GM19025 (cell line): ENCODE measurements around the gene KLF7.

Experiments
- ATAC-seq: cut with Tn5 transposase; IDR thresholded peaks from one replicate; pipeline ENCODE4 v1.9.1; 2021; ENCODE audit warnings: mild to moderate bottlenecking, low read depth, moderate library complexity; ENCODE audit not compliant: unreplicated experiment

The KLF7 gene

DNA sequence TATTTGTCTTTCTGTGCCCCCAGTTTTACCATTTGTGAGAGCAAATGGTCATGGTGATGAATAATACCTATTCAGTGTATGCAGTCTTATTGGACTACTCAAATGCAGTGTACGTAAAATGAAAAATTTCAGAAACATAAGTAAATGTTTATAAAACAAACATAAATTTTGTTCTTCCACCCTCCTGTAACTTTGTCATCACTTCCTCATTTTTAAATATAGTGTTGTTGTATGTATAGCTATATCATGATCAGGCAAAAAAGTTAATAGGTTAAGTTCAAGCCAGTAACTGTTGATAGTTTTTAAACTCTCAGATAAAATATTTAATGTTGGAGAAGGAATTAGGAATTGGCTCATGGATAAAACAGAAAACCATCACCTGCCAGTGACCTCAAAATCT is 93.2 kb downstream of the KLF7 start:
- no peak for ATAC-seq

DNA sequence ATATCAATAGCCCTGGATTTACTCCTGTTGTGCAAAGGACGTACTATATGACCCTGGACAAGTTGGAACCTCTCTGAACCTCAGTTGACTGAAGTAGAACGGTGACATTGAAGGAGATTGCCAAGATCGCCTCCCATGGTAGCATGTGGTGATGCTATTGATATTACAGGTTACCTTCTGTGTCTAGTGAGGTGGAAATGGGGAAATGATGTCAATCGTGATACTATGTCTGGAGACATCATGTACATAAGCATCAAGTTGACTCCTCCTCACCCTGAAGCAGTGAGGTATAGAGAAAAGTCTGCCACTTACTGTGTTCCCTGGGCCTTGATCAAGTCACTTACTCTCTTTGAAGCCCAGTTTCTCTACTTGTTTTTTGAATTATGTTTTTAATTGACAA is 93.9 kb downstream of the KLF7 start:
- ATAC-seq: no peak

- no peak for ATAC-seq
Measured at GRCh38 chr2:207067473-207067872, 98.3 kb downstream of the KLF7 start.

- no peak for ATAC-seq
Measured at GRCh38 chr2:207066791-207067460, 98.8 kb downstream of the KLF7 start.

DNA sequence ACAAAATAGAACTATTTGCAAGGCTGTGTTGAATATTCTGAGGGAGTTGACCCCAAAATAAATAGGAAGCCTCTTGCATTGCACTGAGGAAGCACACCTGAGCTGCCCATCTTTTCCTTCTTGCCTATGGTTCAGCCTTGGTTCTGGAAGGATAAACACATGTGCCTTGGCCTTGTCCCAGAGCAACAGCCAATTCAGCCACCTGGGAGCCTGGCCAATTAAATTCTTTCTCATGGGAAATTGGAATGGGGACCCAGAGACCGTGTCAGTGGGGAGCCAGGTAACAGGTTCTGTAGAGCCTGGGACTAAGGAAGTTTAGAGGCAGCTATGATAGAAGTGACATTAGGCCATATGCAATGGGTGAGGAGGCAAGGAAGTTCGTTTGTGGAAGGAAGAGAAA is 99.6 kb downstream of the KLF7 start:
- no peak for ATAC-seq

DNA sequence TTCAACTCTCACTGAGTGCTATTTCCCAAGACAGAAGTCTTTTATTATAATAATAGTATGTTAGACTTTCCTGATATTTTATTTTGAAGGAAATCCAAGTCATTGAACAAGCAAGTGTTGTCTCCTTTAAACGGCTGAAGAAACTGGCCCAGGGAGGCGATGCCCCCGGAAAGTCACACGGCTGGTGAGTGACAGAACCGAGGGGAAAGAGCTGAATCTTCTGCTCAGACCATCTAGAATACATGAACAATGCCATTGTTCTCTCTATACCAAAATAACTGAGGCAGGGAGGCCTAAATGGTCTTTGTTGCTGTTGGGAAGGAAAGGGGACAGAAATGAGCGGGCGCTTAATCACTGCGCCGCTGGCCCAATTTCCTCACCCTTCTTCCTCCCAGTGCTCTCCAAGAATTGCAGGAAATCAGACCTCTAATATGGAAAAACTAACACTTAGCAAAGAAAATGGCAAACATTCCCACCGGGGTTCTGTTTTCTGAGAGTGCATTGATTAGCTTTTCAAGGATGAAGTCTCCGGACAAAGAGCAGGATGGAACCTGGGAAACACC is 101.5 kb downstream of the KLF7 start:
- ATAC-seq: no peak

GRCh38 chr2:207061181-207061580 is 104.6 kb downstream of the KLF7 start:
- ATAC-seq: no peak

GRCh38 chr2:207055257-207055656 is 110.5 kb downstream of the KLF7 start:
- ATAC-seq: no peak

DNA sequence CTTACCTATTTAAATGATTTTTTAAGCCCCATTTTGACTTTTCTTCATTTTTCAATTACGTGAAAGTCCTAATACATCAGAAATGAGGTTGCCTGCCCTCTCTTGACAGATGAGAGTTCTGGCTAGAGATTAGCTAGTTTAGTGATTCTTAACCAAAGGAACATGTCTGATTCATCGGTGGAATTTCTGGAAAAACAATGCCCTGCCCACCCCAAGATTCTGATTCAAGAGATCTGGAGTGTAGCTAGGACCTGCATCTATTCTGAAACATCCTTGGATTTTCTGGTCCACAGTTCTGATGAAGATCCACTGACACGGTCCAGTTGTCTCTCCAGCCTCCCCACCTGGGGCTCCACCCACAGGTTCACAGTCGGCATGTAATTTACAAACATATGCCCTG is 111.2 kb downstream of the KLF7 start:
- no peak for ATAC-seq

DNA sequence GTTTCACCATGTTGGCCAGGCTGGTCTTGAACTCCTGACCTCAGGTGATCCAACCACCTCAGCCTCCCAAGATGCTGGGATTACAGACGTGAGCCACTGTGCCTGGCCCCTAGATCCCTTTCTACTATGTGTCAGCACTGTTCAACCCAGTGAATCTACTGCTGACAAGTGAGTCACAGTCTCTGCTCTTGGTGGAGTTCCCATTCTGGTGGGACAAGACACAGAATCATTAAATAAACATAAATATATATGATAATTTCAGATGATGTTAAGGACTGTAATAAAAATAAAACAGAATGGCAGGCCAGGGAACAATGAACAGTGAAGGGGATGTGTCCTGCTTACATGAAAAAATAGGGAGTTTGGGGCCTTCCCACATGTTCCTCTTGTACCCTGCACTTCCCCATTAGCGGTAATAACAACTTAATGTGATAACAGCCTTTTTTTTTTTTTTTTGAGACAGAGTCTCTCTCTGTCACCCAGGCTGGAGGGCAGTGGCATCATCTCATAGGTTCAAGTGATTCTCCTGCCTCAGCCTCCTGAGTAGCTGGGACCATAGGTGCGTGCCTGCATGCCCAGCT is 114.3 kb downstream of the KLF7 start:
- no peak for ATAC-seq

- ATAC-seq: no peak
Measured at GRCh38 chr2:207049122-207049521, 116.6 kb downstream of the KLF7 start.

- ATAC-seq: no peak
Measured at GRCh38 chr2:207048416-207048815, 117.3 kb downstream of the KLF7 start.

- no peak for ATAC-seq
Measured at GRCh38 chr2:207046724-207047123, 119.0 kb downstream of the KLF7 start.

- ATAC-seq: no peak
Measured at GRCh38 chr2:207045531-207045930, 120.2 kb downstream of the KLF7 start.

DNA sequence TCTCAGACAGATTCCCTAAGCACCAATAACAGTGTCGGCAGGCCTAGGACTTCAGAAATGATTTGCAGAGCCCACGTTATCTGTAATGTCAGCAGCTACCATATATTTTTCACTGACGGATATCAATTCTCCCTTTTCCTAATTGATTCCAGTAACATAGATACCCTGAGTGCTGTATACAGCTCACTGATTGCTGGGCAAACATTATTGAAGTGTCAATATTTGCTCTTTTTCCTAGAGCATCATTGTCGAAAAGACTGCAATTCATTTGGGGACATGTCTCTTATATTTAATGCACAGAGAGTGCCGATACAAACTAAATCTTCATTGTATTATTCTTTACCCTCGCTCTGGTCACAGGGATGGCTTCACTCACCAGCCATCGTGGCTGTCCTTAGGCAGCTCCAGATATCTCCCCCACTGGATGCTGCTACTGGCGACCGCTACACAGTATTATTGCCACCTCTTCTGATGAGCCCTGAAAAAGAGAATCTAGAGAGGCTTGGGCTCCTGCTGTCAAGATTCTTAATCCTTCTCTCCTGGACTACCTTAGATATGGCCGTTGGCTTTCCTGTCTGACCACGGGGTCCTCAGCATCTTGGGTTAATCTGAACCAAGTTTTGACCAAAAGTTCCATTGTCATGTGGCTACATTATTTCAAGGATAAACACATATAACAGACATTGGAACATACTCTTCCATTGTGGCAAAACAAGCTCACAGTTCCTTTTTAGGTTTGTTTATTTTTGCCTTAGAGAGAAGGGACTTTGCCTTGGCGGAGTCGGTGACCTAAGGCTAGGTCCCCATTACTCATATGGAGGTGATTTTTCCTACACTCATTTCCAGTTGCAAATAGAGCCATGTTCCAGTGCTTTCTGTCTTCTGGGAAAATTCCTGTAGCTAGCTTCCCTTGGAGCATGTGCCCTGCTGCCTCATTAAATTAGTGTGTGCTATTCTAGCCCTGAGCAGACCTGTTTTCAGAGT is 121.1 kb downstream of the KLF7 start:
- ATAC-seq: no peak

DNA sequence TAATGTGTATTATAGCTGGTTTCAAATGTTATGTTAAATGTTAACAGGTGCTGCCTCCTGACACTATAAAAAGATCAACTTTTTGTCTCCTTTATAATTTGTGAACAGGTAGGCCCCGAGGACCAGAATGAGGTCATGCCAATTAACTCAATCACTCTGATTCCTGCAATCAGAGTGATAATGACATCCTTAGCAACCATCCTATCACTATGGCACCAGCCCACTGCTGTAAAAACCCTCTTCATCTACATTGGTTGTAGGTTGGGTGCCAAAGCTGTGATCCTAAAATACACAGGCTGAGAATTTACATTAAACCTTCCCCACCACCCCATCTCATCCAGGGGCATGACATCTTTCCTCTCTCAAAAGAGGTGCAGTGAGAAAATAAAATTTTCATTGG is 122.9 kb downstream of the KLF7 start:
- ATAC-seq: no peak

DNA sequence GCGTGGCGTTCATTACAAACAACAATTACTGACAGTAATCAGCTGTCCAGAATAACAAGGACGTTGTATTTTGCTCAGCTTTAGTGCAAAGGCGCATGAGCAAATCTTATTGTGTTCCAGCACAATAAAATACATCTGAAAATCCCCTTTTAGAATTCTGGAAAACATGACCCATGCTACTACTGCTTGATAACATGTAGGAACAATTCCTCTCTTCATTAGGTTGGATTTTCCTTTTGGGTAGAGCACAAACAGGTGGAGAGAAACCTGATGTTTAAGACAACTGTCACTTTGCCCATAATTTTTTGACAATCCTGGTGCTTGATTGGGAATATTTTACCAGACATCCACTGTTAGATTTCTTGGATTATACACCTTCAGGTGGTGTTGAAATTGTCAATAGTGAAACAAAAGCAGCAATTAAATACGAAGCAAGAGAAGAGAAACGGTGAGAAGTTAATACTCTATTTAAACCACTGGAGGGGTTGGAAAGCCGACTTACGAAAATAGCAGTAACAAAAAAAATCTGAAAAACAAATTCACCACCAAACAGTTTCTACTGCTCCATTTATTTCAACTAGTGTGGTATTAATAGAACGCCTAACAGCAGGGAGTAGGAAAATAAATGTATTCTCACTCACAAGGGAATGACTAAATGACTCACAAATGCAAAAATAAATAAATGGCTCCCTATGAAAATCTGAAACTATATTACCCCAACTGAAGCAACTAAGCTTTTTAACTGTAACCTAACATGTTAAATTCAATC is 123.8 kb downstream of the KLF7 start:
- no peak for ATAC-seq

- no peak for ATAC-seq
Measured at GRCh38 chr2:207041279-207041678, 124.5 kb downstream of the KLF7 start.

- no peak for ATAC-seq
Measured at GRCh38 chr2:207040696-207041095, 125.1 kb downstream of the KLF7 start.

DNA sequence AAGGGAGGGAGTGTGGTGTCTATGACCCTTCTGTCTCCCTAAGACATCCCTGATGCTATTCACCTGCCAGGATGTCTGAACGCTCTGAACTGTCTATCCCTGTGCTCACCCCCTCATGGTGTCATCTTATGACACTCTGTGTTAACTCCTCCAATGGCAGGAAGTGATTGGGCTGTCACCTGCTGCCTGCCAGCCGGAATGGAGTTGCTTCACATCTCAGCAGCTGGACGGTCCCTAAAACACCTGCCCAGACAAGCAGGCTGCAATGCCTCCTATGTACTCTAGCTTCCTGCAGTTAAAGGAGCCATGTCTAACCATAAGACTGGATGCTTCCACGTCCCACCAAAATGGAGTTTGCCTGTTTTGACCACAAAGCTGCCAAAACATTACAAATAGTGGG is 126.5 kb downstream of the KLF7 start:
- no peak for ATAC-seq
